ENCODE measurements around the gene CEP20.

The CEP20 gene

DNA sequence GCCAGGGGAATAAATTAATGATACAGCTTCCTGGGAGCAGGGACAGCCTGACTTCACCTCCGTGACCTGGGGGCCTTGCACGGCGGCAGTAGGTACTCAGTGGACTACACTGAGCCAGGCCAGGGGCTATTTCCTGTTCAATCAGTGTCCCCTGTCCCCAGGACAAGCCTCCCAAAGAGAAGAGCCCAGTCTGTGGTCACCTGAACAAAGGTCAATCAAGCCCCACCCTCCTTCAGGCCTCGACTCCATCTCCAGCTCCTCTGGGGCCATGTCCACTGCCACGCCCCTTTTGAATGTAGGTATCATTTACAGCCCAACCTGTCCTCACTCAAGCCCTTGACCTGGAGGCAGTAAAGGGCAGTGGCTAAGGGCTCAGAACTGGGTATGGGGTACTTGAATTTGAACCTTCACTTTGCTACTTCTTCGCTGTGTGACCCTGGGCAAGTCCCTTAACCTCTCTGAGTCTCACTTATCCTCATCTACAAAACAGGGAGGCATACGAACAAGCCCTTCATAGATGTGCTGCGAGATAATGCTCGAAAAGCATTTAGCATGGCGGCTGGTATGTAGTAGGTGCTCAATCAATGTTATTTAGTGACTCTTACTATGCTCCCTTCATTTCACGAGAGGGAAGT lies 60.6 kb downstream of the CEP20 start:
- DNase-seq: no peak

DNA sequence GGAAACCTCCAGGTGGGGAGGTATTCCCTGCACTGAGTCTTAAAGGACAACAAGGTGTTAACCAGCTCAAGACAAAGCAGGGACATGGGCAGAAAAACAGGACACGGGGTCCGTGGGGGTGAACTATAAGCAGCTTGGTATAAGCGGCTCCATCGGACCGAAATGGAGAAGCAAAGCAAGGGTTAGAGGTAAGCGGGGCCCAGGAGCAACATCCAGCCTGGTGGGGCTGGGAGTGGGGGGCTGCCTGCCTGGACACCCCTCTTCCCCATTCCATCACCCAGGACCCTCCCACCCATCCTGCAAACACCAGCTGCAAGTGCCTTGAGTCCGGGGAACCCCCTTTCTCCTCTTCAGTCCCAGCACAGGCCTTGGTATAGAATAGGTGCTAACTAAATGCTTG lies 61.1 kb downstream of the CEP20 start:
- DNase-seq: no peak

- no peak for DNase-seq
Observed at GRCh38 chr16:15825750-15826305, 62.6 kb downstream of the CEP20 start.

GRCh38 chr16:15822957-15823356 lies 65.4 kb downstream of the CEP20 start:
- no peak for DNase-seq

- no peak for DNase-seq
Observed at GRCh38 chr16:15820837-15821236, 67.6 kb downstream of the CEP20 start.

- no peak for DNase-seq
Observed at GRCh38 chr16:15819046-15819445, 69.4 kb downstream of the CEP20 start.

- no peak for DNase-seq
Observed at GRCh38 chr16:15817446-15817845, 71.0 kb downstream of the CEP20 start.

GRCh38 chr16:15816228-15816627 lies 72.2 kb downstream of the CEP20 start:
- DNase-seq: no peak

Measured in eye (tissue), 1 donor.